GM12878 (cell line): ENCODE data around the gene SGMS1. TPM values are rescaled to one million over a fixed set of nuclear protein-coding genes. Genes with fewer than 3 reads are reported as not detected.

Experiments used
- ATAC-seq: fragments of 200-7000 bp; cut with Tn5 transposase; 3 replicates; pipeline ENCODE4 v1.9.1; 2020; ENCODE audit warnings: mild to moderate bottlenecking, moderate library complexity
- BruUV-seq: library from RNA; stranded (reverse); fragments of 400-500 nt; replicated peaks from 2 replicates; lab custom pipeline; 2021; lab: Mats Ljungman, UMichigan
- CTCF ChIA-PET: fragments of 300-600 bp; sonication (Branson Sonifier 250); formaldehyde crosslinking; extraction: SDS; loops from one replicate; lab custom pipeline; 2021; ENCODE audit warnings: inconsistent platforms; lab: Yijun Ruan, JAX
- POLR2A ChIA-PET: fragments of 350-600 bp; formaldehyde crosslinking; extraction: SDS; loops from one replicate; lab custom pipeline; 2021; ENCODE audit warnings: inconsistent platforms; lab: Charles Lee
- RAD21 ChIA-PET: fragments of 300-600 bp; sonication (Branson Sonifier 250); formaldehyde crosslinking; loops from one replicate; lab custom pipeline; 2023; ENCODE audit warnings: antibody characterized with exemption; ENCODE audit not compliant: unreplicated experiment; lab: Charles Lee
- SMC1A ChIA-PET: fragments of 300-600 bp; sonication (Branson Sonifier 250); formaldehyde crosslinking; loops from one replicate; lab custom pipeline; 2023; ENCODE audit not compliant: unreplicated experiment, uncharacterized antibody; lab: Charles Lee
- DNase-seq: peaks from one replicate; pipeline ENCODE4 v3.0.0-alpha.2; 2011; ENCODE audit warnings: low read depth, low spot score
- FAIRE-seq: peaks from 3 replicates; lab custom pipeline; 2011; peaks lifted over from hg19 to GRCh38; lab: Jason Lieb, UNC
- H2AFZ ChIP-seq: 2 replicates; pipeline ENCODE4 v1.6.0; 2011; ENCODE audit warnings: low read depth, low read length, control low read depth; ENCODE audit not compliant: control insufficient read depth
- H3K27ac ChIP-seq: 2 replicates; pipeline ENCODE4 v1.5.1; 2011; ENCODE audit warnings: control low read depth; ENCODE audit not compliant: control insufficient read depth, insufficient read depth
- H3K27me3 ChIP-seq, 2 experiments: replicated peaks in 1 of 2; 2 replicates each; pipeline versions ENCODE4 v1.6.0 to v1.6.1; 2011; ENCODE audit warnings: low read length in 1 of 2; ENCODE audit not compliant: control insufficient read depth in 2 of 2, insufficient read depth in 2 of 2
- H3K36me3 ChIP-seq, 2 experiments: 2 replicates each; pipeline ENCODE4 v1.5.1; 2011; ENCODE audit warnings: low read length in 1 of 2; ENCODE audit not compliant: control insufficient read depth in 2 of 2, insufficient read depth in 2 of 2
- H3K4me1 ChIP-seq: 2 replicates; pipeline ENCODE4 v1.6.1; 2011; ENCODE audit warnings: mild to moderate bottlenecking, low read length, moderate library complexity, mixed read lengths; ENCODE audit not compliant: control insufficient read depth, insufficient read depth
- H3K4me2 ChIP-seq: 2 replicates; pipeline ENCODE4 v1.6.0; 2011; ENCODE audit warnings: control low read depth; ENCODE audit not compliant: control insufficient read depth, insufficient read depth
- H3K4me3 ChIP-seq: fragments of 200-600 bp; sonication (generic); 2 replicates; pipeline ENCODE4 v1.5.1; 2016
- H3K79me2 ChIP-seq: 2 replicates; pipeline ENCODE4 v1.6.0; 2011; ENCODE audit warnings: low read length; ENCODE audit not compliant: control insufficient read depth, insufficient read depth
- H3K9ac ChIP-seq: 2 replicates; pipeline ENCODE4 v1.8.0; 2011; ENCODE audit warnings: low read length, control low read depth, mixed read lengths; ENCODE audit not compliant: control insufficient read depth, insufficient read depth
- H3K9me3 ChIP-seq: replicated peaks from 3 replicates; pipeline ENCODE4 v1.5.1; 2011; ENCODE audit warnings: mild to moderate bottlenecking, low read length; ENCODE audit not compliant: control insufficient read depth, insufficient read depth
- H4K20me1 ChIP-seq: 2 replicates; pipeline ENCODE4 v1.6.0; 2011; ENCODE audit not compliant: control insufficient read depth, insufficient read depth
- BCLAF1 ChIP-seq: fragments of 450-650 bp; IDR thresholded peaks from 2 replicates; pipeline ENCODE4 v1.6.1; 2017; ENCODE audit warnings: antibody characterized with exemption, mild to moderate bottlenecking, moderate library complexity
- CHD2 ChIP-seq: IDR thresholded peaks from 2 replicates; pipeline ENCODE4 v1.6.1; 2011; ENCODE audit warnings: low read depth, low read length, improper control_type of control experiment, borderline replicate concordance
- ELK1 ChIP-seq: IDR thresholded peaks from 2 replicates; pipeline ENCODE4 v1.6.1; 2012; ENCODE audit warnings: low read depth, low read length, improper control_type of control experiment
- FOXK2 ChIP-seq: fragments of 450-650 bp; IDR thresholded peaks from 2 replicates; pipeline ENCODE4 v1.6.1; 2017; ENCODE audit warnings: mild to moderate bottlenecking, moderate library complexity
- HDGF ChIP-seq: fragments of 450-650 bp; IDR thresholded peaks from 2 replicates; pipeline ENCODE4 v1.6.1; 2016; ENCODE audit warnings: antibody characterized with exemption
- PAX8 ChIP-seq: fragments of 450-650 bp; IDR thresholded peaks from 2 replicates; pipeline ENCODE4 v1.6.1; 2017; ENCODE audit warnings: mild to moderate bottlenecking, moderate library complexity
- WGBS: methylation state at CpG from one replicate; pipeline ENCODE4 v1.1.6; 2016; ENCODE audit warnings: low lambda C conversion rate; ENCODE audit not compliant: insufficient replicate concordance, insufficient coverage; ENCODE audit errors: missing lambda C conversion rate; 5-methylcytosine and 5-hydroxymethylcytosine counted together
- in situ Hi-C: fragments of 300-500 bp; cut with MboI; formaldehyde crosslinking; loops from 9 replicates; pipeline ENCODE4 v1.14.3; 2018; ENCODE audit warnings: mixed read lengths
- intact Hi-C: fragments of 100-400 bp; cut with micrococcal nuclease; formaldehyde crosslinking; loops from one replicate; pipeline ENCODE4 v1.14.2; 2022; ENCODE audit not compliant: unreplicated experiment
- polyA plus RNA-seq, 11 experiments: library from polyadenylated mRNA; depleted of rRNA in 4 of 11; unstranded in 6 of 11; stranded (reverse) in 5 of 11; fragments of >200 nt; fragmentation: Nextera tagmentation in 4 of 11; fragmentation: Illumina TruSeq in 1 of 11; extraction: Ambion mirVana in 4 of 11; extraction: Trizol in 1 of 11; gene quantifications; 1 replicate in 1 of 11; 2 replicates in 10 of 11; pipeline versions ENCODE4 v1.2.1 to v1.2.3, GENCODE V29; 2011 to 2016; ENCODE audit warnings: inconsistent platforms in 2 of 11, missing spikeins in 2 of 11, low read depth in 1 of 11
- total RNA-seq, 4 experiments: library from RNA; depleted of rRNA in 3 of 4; stranded (reverse); fragments of >200 nt in 3 of 4; fragmentation: Illumina TruSeq in 1 of 4; extraction: Trizol in 1 of 4; gene quantifications; 2 replicates each; pipeline versions ENCODE4 v1.2.1 to v1.2.3, GENCODE V29; 2013 to 2021

SGMS1 gene
- total and polyA plus RNA-seq, 10 of the 15 experiments (the other 5 are each of a cell fraction or from before 2014, with no cell fraction given) = 1.4 to 14.5 (median 4.9) TPM

GRCh38 chr10:50590935-50591334, 32.8 kb downstream of the SGMS1 start:
- DNase-seq (no peak), ATAC-seq (no peak), FAIRE-seq (no peak)
- Histone ChIP-seq H3K4me3 (no peak overlapping the region), H3K27ac (no peak overlapping the region), H3K36me3 (peaks cover 2% of the 10 kb centered on the region in 2 experiments; a peak in 2 of 4 replicates), H3K27me3 (no peaks in the 10 kb centered on the region), H3K9ac (no peak overlapping the region), H3K9me3 (no peaks in the 10 kb centered on the region), H4K20me1 (no peaks in the 10 kb centered on the region), H3K4me2 (no peak overlapping the region), H3K4me1 (no peaks in the 10 kb centered on the region), H3K79me2 (no peaks in the 10 kb centered on the region; the same call in 1 of the 2 replicates), H2AFZ (no peak overlapping the region)
- in situ Hi-C loops (no loop called here), intact Hi-C loops (no loop called here)
- 100% methylated on average over 4 of the region's 4 CpGs for WGBS
- BruUV-seq = no TSS peak
- ChIA-PET SMC1A (interaction anchor here (1.7 to 2.3 kb wide), 3 partner anchors 13 to 28 kb away, joined by 4 to 7 read pairs (median 5); no protein-coding TSS in a partner anchor), CTCF (interaction anchor here (1.5 kb wide), 2 partner anchors 13 to 18 kb away, joined by 3 read pairs; no protein-coding TSS in a partner anchor), POLR2A (interaction anchor here (1.1 kb wide), 1 partner anchor 9 kb away, joined by 4 read pairs; no protein-coding TSS in a partner anchor), RAD21 (interaction anchor here (1.3 kb wide), 1 partner anchor 34 kb away, joined by 4 read pairs; no protein-coding TSS in a partner anchor)
- TF ChIP-seq CHD2 = no peak
- TF ChIP-seq FOXK2 = no peak
- TF ChIP-seq BCLAF1 = no peak
- TF ChIP-seq HDGF = no peak
- no peak for TF ChIP-seq PAX8
- TF ChIP-seq ELK1 = no peak
